ENCODE data around the gene CDH4.

The CDH4 gene

DNA sequence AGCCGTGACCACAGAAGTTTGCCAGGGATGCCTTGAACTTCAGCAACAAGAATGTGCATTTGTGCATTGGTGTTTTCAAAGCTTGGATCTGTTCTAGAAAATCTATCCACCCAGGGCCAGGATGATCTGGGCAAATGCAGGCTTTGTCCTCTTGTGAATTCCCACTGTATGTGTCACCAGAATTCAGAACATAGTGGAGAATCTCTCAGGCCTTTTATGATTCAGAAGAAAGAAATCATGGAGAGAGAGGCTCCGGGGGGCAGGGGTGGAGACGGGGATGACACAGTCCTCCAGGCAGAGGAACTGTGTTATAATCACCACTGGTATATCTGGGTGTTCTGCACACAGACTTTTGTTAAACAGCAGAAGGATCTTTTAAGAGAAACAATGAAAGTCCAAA is 304.1 kb downstream of the CDH4 start:
- Histone ChIP-seq H3K36me3 (ENCODE audit: control insufficient read depth in 2 of 2, insufficient read depth in 1 of 2, low read length in 2 of 2) (no peaks in the 10 kb centered on the region), H3K4me3 (ENCODE audit: low read depth, low read length) (no peak overlapping the region), H3K9me3 (ENCODE audit: control insufficient read depth, insufficient read depth, low read depth, low read length) (no peaks in the 10 kb centered on the region), H3K4me1 (ENCODE audit: control insufficient read depth, insufficient read depth, low read length) (no peaks in the 10 kb centered on the region), H3K27ac (ENCODE audit: extremely low read depth, low read depth, low read length) (no peak overlapping the region)
- ChIA-PET POLR2A (no interaction called here), CTCF (interaction anchor here (0.6 kb wide), 1 partner anchor 530 kb away, joined by 3 read pairs; no protein-coding TSS in a partner anchor)
- TF ChIP-seq ZNF776 (tag by site-specific recombination; IDR thresholded peaks at IDR 0.05; ENCODE audit: borderline replicate concordance) (no peak), YY1 (tag by site-specific recombination; IDR thresholded peaks at IDR 0.05) (no peak), ZBTB20 (tag by site-specific recombination; IDR thresholded peaks at IDR 0.05) (no peak), ZNF558 (tag by site-specific recombination; IDR thresholded peaks at IDR 0.05) (no peak), REST (tag by site-specific recombination; IDR thresholded peaks at IDR 0.05) (no peak), ZNF211 (tag by site-specific recombination; IDR thresholded peaks at IDR 0.05; ENCODE audit: low read depth) (no peak), ZNF658 (tag by site-specific recombination; IDR thresholded peaks at IDR 0.05) (no peak), ZNF302 (tag by site-specific recombination; IDR thresholded peaks at IDR 0.05; ENCODE audit: low read depth) (no peak), KLF9 (tag by site-specific recombination; IDR thresholded peaks at IDR 0.05; ENCODE audit: low read depth) (no peak)
- TF ChIP-seq, protein P1, sequence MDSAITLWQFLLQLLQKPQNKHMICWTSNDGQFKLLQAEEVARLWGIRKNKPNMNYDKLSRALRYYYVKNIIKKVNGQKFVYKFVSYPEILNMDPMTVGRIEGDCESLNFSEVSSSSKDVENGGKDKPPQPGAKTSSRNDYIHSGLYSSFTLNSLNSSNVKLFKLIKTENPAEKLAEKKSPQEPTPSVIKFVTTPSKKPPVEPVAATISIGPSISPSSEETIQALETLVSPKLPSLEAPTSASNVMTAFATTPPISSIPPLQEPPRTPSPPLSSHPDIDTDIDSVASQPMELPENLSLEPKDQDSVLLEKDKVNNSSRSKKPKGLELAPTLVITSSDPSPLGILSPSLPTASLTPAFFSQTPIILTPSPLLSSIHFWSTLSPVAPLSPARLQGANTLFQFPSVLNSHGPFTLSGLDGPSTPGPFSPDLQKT (IDR thresholded peaks at IDR 0.05; ENCODE audit: borderline replicate concordance, low read depth, low read length), result no peak
- TF ChIP-seq, protein P2, sequence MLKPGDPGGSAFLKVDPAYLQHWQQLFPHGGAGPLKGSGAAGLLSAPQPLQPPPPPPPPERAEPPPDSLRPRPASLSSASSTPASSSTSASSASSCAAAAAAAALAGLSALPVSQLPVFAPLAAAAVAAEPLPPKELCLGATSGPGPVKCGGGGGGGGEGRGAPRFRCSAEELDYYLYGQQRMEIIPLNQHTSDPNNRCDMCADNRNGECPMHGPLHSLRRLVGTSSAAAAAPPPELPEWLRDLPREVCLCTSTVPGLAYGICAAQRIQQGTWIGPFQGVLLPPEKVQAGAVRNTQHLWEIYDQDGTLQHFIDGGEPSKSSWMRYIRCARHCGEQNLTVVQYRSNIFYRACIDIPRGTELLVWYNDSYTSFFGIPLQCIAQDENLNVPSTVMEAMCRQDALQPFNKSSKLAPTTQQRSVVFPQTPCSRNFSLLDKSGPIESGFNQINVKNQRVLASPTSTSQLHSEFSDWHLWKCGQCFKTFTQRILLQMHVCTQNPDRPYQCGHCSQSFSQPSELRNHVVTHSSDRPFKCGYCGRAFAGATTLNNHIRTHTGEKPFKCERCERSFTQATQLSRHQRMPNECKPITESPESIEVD (tag by site-specific recombination; IDR thresholded peaks at IDR 0.05), result no peak
- TF ChIP-seq, protein P3, sequence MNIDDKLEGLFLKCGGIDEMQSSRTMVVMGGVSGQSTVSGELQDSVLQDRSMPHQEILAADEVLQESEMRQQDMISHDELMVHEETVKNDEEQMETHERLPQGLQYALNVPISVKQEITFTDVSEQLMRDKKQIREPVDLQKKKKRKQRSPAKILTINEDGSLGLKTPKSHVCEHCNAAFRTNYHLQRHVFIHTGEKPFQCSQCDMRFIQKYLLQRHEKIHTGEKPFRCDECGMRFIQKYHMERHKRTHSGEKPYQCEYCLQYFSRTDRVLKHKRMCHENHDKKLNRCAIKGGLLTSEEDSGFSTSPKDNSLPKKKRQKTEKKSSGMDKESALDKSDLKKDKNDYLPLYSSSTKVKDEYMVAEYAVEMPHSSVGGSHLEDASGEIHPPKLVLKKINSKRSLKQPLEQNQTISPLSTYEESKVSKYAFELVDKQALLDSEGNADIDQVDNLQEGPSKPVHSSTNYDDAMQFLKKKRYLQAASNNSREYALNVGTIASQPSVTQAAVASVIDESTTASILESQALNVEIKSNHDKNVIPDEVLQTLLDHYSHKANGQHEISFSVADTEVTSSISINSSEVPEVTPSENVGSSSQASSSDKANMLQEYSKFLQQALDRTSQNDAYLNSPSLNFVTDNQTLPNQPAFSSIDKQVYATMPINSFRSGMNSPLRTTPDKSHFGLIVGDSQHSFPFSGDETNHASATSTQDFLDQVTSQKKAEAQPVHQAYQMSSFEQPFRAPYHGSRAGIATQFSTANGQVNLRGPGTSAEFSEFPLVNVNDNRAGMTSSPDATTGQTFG (tag by site-specific recombination; IDR thresholded peaks at IDR 0.05; ENCODE audit: borderline replicate concordance), result no peak
- TF ChIP-seq, protein P4, sequence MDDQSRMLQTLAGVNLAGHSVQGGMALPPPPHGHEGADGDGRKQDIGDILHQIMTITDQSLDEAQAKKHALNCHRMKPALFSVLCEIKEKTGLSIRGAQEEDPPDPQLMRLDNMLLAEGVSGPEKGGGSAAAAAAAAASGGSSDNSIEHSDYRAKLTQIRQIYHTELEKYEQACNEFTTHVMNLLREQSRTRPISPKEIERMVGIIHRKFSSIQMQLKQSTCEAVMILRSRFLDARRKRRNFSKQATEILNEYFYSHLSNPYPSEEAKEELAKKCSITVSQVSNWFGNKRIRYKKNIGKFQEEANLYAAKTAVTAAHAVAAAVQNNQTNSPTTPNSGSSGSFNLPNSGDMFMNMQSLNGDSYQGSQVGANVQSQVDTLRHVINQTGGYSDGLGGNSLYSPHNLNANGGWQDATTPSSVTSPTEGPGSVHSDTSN (CRISPR knock-in tag; IDR thresholded peaks at IDR 0.05), result no peak
- TF ChIP-seq, protein P5, sequence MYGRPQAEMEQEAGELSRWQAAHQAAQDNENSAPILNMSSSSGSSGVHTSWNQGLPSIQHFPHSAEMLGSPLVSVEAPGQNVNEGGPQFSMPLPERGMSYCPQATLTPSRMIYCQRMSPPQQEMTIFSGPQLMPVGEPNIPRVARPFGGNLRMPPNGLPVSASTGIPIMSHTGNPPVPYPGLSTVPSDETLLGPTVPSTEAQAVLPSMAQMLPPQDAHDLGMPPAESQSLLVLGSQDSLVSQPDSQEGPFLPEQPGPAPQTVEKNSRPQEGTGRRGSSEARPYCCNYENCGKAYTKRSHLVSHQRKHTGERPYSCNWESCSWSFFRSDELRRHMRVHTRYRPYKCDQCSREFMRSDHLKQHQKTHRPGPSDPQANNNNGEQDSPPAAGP (tag by site-specific recombination; IDR thresholded peaks at IDR 0.05), result no peak
